GM19351 (cell line): ENCODE results near the gene ALPG.
"Not testable (repeated sequence)": the region's sequence is repeated elsewhere in the genome, so short reads cannot be mapped to it uniquely, and the experiment has no call there.

ENCODE experiments used
- ATAC-seq: cut with Tn5 transposase; IDR thresholded peaks from one replicate; pipeline ENCODE4 v1.9.1; 2021; ENCODE audit warnings: mild to moderate bottlenecking, moderate library complexity; ENCODE audit not compliant: unreplicated experiment

The ALPG gene

DNA sequence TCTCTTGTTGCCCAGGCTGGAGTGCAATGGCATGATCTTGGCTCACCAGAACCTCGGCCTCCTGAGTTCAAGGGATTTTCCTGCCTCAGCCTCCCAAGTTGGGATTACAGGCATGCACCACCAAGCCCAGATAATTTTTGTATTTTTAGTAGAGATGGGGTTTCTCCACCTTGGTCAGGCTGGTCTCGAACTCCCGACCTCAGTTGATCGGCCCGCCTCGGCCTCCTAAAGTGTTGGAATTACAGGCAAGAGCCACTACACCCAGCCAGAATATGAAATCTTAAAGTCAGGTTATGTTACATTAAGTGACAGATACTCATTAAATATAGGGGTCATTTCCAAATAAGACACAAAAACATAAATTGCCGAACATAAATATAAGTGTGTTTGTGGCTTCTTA lies 12.2 kb upstream of the ALPG start:
- ATAC-seq: not testable (repeated sequence)

GRCh38 chr2:232395586-232395985 lies 11.1 kb upstream of the ALPG start:
- ATAC-seq: no peak

DNA sequence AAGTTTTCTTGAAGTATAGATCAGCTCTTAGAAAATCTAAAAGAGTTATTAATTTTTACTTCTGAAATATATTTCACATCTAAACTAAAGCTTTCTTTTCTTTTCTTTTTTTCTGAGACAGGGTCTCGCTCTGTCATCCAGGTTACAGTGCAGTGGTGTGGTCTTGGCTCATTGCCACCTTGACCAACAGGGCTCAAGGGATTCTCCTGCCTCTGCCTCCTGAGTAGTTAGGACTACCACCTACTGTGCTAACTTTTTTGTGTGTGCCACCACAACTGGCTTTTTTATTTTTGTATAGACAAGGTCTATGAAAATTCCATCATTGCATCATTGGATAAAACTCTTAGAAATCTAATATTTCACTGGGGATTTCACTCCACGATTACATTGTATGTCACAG lies 10.0 kb upstream of the ALPG start:
- ATAC-seq: no peak

- ATAC-seq: no peak
Measured at GRCh38 chr2:232398293-232399034, 8.2 kb upstream of the ALPG start.

- no peak for ATAC-seq
Measured at GRCh38 chr2:232400256-232401015, 6.2 kb upstream of the ALPG start.

- ATAC-seq: no peak
Measured at GRCh38 chr2:232402518-232402917, 4.1 kb upstream of the ALPG start.

GRCh38 chr2:232405943-232406510 lies 617 bp upstream of the ALPG start:
- no peak for ATAC-seq

- ATAC-seq: not testable (repeated sequence)
Measured at GRCh38 chr2:232407428-232408150, 945 bp downstream of the ALPG start.

GRCh38 chr2:232408269-232408668 lies 1.6 kb downstream of the ALPG start:
- not testable (repeated sequence) for ATAC-seq

DNA sequence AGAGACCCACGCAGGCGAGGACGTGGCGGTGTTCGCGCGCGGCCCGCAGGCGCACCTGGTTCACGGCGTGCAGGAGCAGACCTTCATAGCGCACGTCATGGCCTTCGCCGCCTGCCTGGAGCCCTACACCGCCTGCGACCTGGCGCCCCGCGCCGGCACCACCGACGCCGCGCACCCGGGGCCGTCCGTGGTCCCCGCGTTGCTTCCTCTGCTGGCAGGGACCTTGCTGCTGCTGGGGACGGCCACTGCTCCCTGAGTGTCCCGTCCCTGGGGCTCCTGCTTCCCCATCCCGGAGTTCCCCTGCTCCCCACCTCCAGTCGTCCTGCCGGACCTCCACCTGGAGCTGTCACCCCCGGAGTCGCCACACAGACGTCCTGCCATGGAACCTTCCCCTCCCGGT lies 3.0 kb downstream of the ALPG start:
- ATAC-seq: not testable (repeated sequence)

DNA sequence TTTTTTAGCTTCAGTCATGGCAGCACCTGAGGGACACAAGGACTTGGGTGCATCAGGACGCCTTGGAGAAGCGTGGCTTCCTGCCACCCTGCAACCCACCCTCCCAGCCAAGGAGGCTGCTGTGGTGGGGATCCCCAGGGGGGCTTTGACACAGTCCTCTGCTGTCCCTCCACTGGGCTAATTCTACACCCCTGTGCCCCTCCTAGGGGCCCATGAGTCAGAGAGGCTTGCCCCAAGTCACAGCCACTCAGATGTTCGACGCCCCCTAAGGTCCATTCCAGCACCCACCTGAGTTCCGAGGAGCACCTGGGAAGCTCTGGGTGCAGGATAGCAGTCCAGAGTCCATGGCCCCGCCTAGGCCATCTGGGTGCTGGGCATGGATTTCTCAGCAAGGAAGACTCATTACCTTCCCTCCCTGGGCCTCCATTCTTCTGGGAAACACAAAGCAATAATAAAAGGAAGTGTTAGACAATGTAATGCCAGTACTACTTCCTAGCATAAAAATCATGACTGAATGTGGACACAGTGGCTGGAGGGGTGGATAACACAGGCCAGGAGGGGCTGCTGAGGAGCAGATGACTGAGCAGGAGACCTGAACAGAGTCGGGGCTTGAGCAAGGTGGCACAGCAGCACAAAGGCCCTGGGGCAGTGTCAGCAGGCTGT lies 3.7 kb downstream of the ALPG start:
- no peak for ATAC-seq

DNA sequence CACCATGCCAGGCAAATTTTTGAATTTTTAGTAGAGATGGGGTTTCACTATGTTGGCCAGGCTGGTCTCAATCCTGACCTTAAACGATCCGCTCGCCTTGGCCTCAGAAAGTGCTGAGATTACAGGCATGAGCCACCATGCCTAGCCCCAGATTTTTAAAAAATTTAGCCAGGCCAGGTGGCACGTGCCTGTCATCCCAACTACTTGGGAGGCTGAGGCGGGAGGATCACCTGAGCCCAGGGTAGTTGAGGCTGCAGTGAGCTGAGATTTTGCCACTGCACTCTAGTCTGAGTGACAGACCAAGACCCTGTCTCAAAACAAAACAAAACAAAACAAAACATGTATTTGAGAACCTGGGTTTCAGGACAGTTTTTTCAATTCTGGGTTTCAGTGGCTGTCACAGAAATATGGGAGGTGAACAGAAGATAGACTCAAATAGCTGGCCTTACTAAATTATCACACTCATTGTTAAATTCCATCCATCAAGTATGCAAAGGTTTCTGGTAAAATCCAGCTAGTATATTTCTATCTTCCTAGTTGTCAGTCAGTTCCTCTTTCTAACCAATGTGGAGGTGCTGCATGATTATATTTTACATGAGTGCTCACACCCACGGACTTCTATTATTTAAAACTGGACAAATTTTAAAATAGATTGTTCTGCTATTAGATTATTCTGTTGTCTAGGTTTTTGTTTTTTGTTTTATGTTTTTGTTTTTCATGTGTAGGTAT lies 5.4 kb downstream of the ALPG start:
- no peak for ATAC-seq

DNA sequence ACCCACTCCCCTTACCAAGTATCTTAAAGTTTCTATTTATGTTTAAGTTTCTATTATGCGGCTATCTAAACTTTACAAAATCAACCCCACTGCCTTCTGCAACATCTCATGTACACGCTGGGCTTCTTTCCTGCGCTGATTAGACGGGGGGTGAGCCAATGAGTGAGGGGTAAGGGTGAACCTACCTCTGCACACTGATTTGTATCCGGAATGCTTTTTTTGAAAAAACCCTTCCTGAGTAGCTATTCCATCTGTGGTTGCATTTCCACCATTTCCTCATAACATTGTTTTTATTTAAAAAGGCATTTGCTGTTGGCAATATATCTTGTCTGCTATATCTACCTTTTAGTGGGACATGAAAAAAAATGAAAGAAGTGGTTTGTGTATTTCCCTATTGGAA lies 6.3 kb downstream of the ALPG start:
- ATAC-seq: no peak

DNA sequence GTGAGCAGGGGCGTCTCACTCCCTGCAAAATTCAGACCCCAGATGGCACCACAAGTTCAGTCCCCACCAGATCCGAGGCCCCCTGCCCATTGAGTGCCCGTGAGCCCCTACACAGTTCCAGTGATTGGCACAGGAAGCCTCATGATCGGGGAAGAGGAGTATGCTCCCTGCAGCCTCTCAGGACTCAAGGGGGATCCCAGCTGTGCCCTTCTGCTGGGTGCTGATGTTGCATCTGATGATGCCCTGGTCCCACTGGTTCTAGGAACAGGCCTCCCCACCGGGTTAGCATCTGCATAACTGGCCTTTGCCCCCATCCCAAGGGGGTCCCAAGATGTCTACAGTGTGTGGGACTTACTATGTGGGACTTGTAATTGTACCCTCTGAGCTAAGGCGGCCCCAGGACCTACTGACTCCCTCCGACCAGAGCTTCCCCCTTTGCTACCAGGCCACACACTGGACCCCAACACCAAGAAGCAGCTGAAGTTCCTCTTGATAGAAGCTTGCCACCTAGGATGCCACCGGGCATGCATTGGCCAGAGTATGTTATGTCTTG lies 8.6 kb downstream of the ALPG start:
- no peak for ATAC-seq

DNA sequence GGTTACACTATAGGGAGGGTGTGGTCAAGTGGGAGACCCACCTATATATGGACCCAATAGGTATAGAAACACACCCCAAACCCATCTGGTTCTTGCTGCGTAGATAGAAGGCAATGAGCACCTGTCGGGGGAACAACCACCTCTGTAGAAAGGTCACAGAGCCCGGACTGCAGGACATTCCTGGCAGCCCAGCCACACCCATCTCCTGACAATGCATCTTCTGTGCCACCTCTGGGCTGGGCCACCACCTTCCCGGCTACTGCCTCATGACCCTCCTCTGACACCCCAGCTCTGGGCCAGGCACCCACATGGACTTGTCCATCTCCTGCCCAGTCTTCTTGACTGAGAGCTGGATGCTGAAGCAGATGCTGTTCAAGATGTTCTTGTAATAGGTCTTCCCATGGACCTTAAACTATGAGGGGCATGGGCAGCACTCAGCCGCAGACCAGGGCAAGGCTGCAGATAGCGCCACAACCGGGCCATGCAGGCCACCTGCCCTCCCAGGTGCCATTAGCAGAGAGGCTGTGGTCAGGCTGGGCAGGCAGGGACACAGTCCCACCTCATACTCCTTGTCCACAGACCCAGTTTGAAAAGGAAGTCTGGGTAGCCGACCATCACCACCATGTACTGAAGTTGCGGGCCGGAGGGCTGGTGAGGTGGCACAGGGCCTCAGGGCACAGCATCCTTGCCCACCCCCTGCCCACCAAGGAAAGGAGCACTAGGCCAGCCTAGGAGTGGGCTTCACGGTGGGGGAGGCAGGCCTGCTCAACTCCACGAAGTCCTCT lies 9.3 kb downstream of the ALPG start:
- no peak for ATAC-seq

DNA sequence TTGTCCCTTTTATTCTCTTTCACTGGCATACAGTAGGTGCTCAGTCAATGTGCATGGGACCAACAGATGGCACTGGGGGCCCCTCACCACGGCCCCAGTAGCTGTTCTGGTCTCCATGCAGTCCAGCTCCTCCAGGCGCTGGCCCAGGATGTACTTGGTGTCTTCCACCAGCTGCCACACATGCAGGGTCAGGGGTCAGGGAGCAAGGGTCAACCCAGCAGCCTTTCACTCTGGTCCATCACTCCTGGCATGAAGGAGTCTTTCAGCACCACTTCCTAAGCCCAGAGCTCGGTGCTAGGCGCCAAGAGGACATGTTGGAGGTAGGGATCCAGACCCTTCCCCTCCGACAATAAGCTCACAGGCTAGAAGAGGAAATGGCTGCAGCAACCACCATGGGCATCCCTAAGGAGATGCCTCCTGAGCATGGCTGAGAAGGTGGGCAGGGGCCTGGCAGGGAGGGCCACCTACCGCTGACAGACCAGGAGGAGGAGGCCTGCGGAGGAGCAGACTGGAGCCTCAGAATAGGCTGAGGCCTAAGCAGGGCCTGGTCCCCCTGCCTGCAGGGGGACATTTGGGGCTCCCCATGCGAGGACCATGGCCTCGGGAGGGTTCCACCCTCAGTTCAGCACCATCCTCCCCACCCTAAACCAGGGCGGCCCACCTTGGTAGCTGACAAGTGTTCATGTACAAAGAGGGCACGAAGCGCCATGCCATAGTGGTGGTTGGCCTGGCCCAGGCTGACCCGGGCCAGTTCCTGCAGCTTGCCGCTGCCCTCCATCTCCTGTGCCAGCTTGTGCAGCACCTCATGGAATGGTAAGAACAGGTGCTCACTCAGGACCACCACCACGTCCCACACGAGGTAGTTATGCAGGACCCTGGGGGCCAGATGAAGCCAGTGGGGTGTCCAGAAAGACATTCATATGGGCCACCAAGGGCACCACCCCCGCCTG lies 10.2 kb downstream of the ALPG start:
- no peak for ATAC-seq

DNA sequence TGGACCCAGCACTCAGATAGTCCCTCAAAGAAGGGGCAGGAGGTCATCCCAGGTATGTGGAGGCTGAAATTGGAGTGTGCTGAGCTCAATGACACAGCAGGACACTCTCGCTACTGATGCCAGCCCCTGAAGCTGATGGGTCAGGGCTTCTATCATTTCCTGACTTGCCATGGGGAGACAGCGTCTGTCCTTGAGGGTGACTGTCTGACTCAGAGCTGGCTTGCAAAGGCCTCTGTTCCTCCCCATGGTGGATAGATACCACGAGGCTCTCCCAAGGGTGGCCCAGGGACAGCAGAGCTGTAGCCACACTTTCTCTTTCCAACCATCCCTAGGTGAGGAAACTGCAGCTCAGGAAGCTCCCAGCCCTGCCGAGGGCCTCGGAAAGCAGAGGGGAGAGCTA lies 10.8 kb downstream of the ALPG start:
- no peak for ATAC-seq

DNA sequence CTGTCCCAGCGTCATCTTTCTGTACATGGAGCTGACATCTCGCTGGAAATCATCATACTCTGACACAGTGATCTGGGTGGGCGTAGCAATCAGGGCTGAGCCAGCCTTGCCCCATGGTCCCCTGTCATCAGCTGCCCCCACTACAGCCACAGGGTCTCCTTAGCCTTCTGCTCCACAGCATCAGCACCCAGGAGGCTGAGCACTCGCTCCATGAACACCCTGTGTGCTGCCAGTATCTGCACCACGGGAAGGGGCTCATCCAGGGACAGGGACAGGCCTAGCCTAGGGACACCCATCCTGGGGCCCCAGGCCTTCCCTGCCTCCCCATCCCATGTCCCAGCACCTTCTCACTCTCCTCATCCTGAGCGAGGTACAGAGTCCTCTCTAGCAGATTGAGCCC lies 11.4 kb downstream of the ALPG start:
- no peak for ATAC-seq
